Endothelial cell of umbilical vein (primary cell): ENCODE data around the gene KCNG2. TPM values are rescaled to one million over a fixed set of nuclear protein-coding genes. Genes with fewer than 3 reads are reported as not detected.

Source experiments
- BruUV-seq: library from RNA; stranded (reverse); fragments of 400-500 nt; replicated peaks from 2 replicates; lab custom pipeline; 2021; lab: Mats Ljungman, UMichigan
- CTCF ChIA-PET: fragments of 300-600, 350-600 bp; sonication (Branson Sonifier 250); formaldehyde crosslinking; loops from one replicate; lab custom pipeline; 2021; ENCODE audit warnings: antibody characterized with exemption, inconsistent platforms; lab: Charles Lee
- POLR2A ChIA-PET: fragments of 300-600, 350-600 bp; sonication (Branson Sonifier 250); formaldehyde crosslinking; loops from one replicate; lab custom pipeline; 2021; ENCODE audit warnings: antibody characterized with exemption, inconsistent platforms; lab: Charles Lee
- DNase-seq: peaks from one replicate; pipeline ENCODE4 v3.0.0-alpha.2; 2011; ENCODE audit warnings: low read depth, low spot score
- FAIRE-seq: peaks from 2 replicates; lab custom pipeline; 2011; peaks lifted over from hg19 to GRCh38; lab: Jason Lieb, UNC
- H2AFZ ChIP-seq: 2 replicates; pipeline ENCODE4 v1.6.0; 2012; ENCODE audit warnings: low read depth, low read length, control low read depth, inconsistent platforms
- H3K27ac ChIP-seq: 2 replicates; pipeline ENCODE4 v1.5.1; 2011; ENCODE audit warnings: low read depth, mild to moderate bottlenecking, control low read depth, low read length, moderate library complexity; ENCODE audit not compliant: insufficient read depth
- H3K27me3 ChIP-seq, 2 experiments: 2 replicates each; pipeline versions ENCODE4 v1.6.0 to v1.6.1; 2011; ENCODE audit warnings: low read length in 2 of 2, mixed read lengths in 1 of 2; ENCODE audit not compliant: control insufficient read depth in 2 of 2, insufficient read depth in 2 of 2
- H3K36me3 ChIP-seq, 2 experiments: 2 replicates in 1 of 2; 3 replicates in 1 of 2; pipeline ENCODE4 v1.5.1; 2011; ENCODE audit warnings: low read length in 2 of 2, mild to moderate bottlenecking in 1 of 2, moderate library complexity in 1 of 2; ENCODE audit not compliant: control insufficient read depth in 2 of 2, insufficient read depth in 2 of 2; ENCODE audit errors: extremely low read depth in 1 of 2
- H3K4me1 ChIP-seq: 3 replicates; pipeline ENCODE4 v1.5.1; 2011; ENCODE audit warnings: mild to moderate bottlenecking, low read length; ENCODE audit not compliant: control insufficient read depth, insufficient read depth; ENCODE audit errors: extremely low read depth
- H3K4me2 ChIP-seq: 2 replicates; pipeline ENCODE4 v1.6.1; 2011; ENCODE audit warnings: low read length, control low read depth, mixed read lengths; ENCODE audit not compliant: insufficient read depth
- H3K4me3 ChIP-seq, 3 experiments: fragments of 200-600 bp in 1 of 3; sonication (generic), shearing (Covaris generic) in 1 of 3; replicated peaks in 1 of 3; 2 replicates each; pipeline ENCODE4 v1.5.1; 2011 to 2016; ENCODE audit warnings: control low read depth in 3 of 3, low read length in 3 of 3, mild to moderate bottlenecking in 2 of 3, inconsistent platforms in 1 of 3, low read depth in 1 of 3, moderate library complexity in 1 of 3; ENCODE audit not compliant: insufficient read depth in 1 of 3
- H3K79me2 ChIP-seq: 2 replicates; pipeline ENCODE4 v1.6.0; 2012; ENCODE audit warnings: low read length, inconsistent platforms; ENCODE audit not compliant: control insufficient read depth, insufficient read depth
- H3K9ac ChIP-seq: replicated peaks from 2 replicates; pipeline ENCODE3; 2011; ENCODE audit warnings: low read length, control low read depth; ENCODE audit not compliant: insufficient read depth; ENCODE audit errors: extremely low read depth
- H3K9me1 ChIP-seq: replicated peaks from 3 replicates; pipeline ENCODE4 v1.6.0; 2011; ENCODE audit warnings: mild to moderate bottlenecking, low read length; ENCODE audit not compliant: control insufficient read depth, insufficient read depth; ENCODE audit errors: extremely low read depth
- H3K9me3 ChIP-seq: replicated peaks from 2 replicates; pipeline ENCODE4 v1.5.1; 2012; ENCODE audit warnings: low read length, inconsistent platforms; ENCODE audit not compliant: control insufficient read depth, insufficient read depth
- H4K20me1 ChIP-seq: replicated peaks from 2 replicates; pipeline ENCODE3; 2011; ENCODE audit warnings: mild to moderate bottlenecking, low read length; ENCODE audit not compliant: control insufficient read depth, insufficient read depth; ENCODE audit errors: extremely low read depth
- EZH2 ChIP-seq: IDR thresholded peaks from 2 replicates; pipeline ENCODE4 v1.6.1; 2012; ENCODE audit warnings: borderline replicate concordance, low read depth, mild to moderate bottlenecking, moderate library complexity, low read length, inconsistent platforms; ENCODE audit not compliant: severe bottlenecking
- FOS ChIP-seq: IDR thresholded peaks from 2 replicates; pipeline ENCODE4 v1.6.1; 2011; ENCODE audit warnings: mild to moderate bottlenecking, low read length, moderate library complexity, borderline replicate concordance; ENCODE audit not compliant: insufficient read depth
- GATA2 ChIP-seq: IDR thresholded peaks from 2 replicates; pipeline ENCODE4 v1.7.0; 2011; ENCODE audit warnings: low read depth, mild to moderate bottlenecking, moderate library complexity, mixed read lengths, low read length; ENCODE audit not compliant: insufficient read length, insufficient read depth
- JUN ChIP-seq: IDR thresholded peaks from 2 replicates; pipeline ENCODE4 v1.6.1; 2011; ENCODE audit warnings: borderline replicate concordance, low read depth; ENCODE audit not compliant: insufficient read length, insufficient read depth
- MYC ChIP-seq: IDR thresholded peaks from one replicate; pipeline ENCODE4 v1.6.1; 2011; ENCODE audit warnings: mild to moderate bottlenecking, low read depth, low read length
- POLR2A ChIP-seq: IDR thresholded peaks from 2 replicates; pipeline ENCODE4 v1.6.1; 2012; ENCODE audit warnings: low read depth, mild to moderate bottlenecking, control low read depth, low read length
- POLR2AphosphoS5 ChIP-seq: IDR thresholded peaks from 2 replicates; pipeline ENCODE4 v1.6.1; 2012; ENCODE audit warnings: low read depth, mild to moderate bottlenecking, control low read depth, low read length, moderate library complexity; ENCODE audit not compliant: insufficient read depth
- dilution Hi-C: fragments of 300-500 bp; cut with MboI; formaldehyde crosslinking; loops from one replicate; pipeline ENCODE4 v1.15.0; 2019; ENCODE audit warnings: low sequenced_read_pairs; ENCODE audit not compliant: extremely low pct_ligation_motif_present
- intact Hi-C: fragments of 100-400 bp; cut with micrococcal nuclease; formaldehyde crosslinking; loops from one replicate; pipeline ENCODE4 v1.10.0; 2022
- polyA plus RNA-seq, 4 experiments: library from polyadenylated mRNA; depleted of rRNA in 3 of 4; stranded (reverse) in 3 of 4; unstranded in 1 of 4; fragments of >200 nt; gene quantifications; 2 replicates each; pipeline versions ENCODE4 v1.2.1 to v1.2.3, GENCODE V29; 2011 to 2012; ENCODE audit warnings: missing spikeins in 1 of 4
- total RNA-seq: library from RNA; stranded (reverse); gene quantifications from 2 replicates; pipeline ENCODE4 v1.2.3, GENCODE V29; 2021
- TF ChIP-seq, protein P1 (sequence below): IDR thresholded peaks from 2 replicates; pipeline ENCODE4 v1.6.1; 2011; ENCODE audit not compliant: insufficient read depth, insufficient read length
- TF ChIP-seq, protein P2 (sequence below), 2 donors: IDR thresholded peaks; 1 replicate in 1 of 2; 2 replicates in 1 of 2; pipeline ENCODE4 v1.5.1; 2011; ENCODE audit warnings: low read length in 2 of 2, mild to moderate bottlenecking in 2 of 2, moderate library complexity in 2 of 2, control low read depth in 1 of 2, inconsistent platforms in 1 of 2, low read depth in 1 of 2; ENCODE audit not compliant: insufficient read depth in 1 of 2; ENCODE audit errors: extremely low read depth in 1 of 2

The KCNG2 gene
- total and polyA plus RNA-seq, 2 donors (not counting 3 experiments of a cell fraction or from before 2014, with no cell fraction given), result not detected

DNA sequence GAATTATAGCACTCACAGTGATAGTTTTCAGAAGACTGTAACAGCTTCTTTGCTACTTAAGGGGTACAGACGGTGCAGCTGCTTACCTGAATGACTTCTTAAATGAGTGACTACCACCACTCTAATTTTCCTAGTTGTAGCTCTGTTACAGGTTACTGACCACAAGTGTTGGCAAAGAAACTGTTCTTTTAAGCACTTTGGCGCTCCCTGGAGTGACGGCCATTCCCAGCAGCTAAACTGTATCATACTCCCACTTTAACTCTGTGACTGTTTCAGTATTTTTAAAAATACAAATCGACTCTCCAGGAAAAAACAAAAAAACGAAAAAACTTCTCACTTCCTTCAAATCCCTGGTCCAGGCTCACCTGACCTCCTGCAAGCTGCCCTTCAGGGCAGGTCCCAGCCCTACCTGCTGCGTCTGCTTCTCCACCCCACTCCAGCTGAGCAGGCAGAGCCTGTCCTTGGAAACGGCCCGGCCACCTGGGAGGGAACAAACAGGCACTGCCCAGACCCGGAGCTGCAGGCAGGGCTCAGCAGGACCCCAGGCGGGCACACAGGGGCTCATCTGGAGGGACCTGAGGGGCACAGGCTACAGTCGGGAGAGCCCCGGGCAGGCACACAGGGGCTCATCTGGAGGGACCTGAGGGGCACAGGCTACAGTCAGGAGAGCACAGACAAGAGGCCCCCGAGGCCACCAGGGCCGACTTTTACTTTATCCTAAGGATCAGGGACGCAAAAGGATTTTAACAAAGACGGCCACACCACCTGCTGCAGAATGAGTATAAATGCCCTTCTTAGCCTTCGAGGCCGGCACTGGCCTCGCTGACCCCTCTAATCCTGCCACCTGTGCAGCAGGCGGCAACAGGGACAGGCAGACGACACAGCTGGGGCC lies 129.2 kb downstream of the KCNG2 start:
- peaks cover 0 to 13% of the 10 kb centered on the region in 2 experiments for H3K36me3 ChIP-seq
- dilution Hi-C loops, result no loop called here
- peaks cover 17% of the 10 kb centered on the region for H3K79me2 ChIP-seq
- TF ChIP-seq EZH2 (no peak), MYC (no peak), POLR2AphosphoS5 (no peak), POLR2A (no peak), FOS (no peak), GATA2 (no peak), JUN (no peak)
- TF ChIP-seq, protein P1, sequence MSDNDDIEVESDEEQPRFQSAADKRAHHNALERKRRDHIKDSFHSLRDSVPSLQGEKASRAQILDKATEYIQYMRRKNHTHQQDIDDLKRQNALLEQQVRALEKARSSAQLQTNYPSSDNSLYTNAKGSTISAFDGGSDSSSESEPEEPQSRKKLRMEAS, result no peak
- TF ChIP-seq, protein P2, sequence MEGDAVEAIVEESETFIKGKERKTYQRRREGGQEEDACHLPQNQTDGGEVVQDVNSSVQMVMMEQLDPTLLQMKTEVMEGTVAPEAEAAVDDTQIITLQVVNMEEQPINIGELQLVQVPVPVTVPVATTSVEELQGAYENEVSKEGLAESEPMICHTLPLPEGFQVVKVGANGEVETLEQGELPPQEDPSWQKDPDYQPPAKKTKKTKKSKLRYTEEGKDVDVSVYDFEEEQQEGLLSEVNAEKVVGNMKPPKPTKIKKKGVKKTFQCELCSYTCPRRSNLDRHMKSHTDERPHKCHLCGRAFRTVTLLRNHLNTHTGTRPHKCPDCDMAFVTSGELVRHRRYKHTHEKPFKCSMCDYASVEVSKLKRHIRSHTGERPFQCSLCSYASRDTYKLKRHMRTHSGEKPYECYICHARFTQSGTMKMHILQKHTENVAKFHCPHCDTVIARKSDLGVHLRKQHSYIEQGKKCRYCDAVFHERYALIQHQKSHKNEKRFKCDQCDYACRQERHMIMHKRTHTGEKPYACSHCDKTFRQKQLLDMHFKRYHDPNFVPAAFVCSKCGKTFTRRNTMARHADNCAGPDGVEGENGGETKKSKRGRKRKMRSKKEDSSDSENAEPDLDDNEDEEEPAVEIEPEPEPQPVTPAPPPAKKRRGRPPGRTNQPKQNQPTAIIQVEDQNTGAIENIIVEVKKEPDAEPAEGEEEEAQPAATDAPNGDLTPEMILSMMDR (IDR thresholded peaks at IDR 0.05; ENCODE audit: extremely low read depth in 1 of 2, insufficient read depth in 1 of 2, low read depth in 1 of 2, low read length in 2 of 2), result no peak
- no peaks in the 10 kb centered on the region for H4K20me1 ChIP-seq
- H3K4me3 ChIP-seq, result no peak overlapping the region
- H2AFZ ChIP-seq, result no peak overlapping the region
- no peak overlapping the region for H3K27ac ChIP-seq
- no peak overlapping the region for H3K9ac ChIP-seq
- POLR2A ChIA-PET, result no interaction called here
- DNase-seq (no peak), FAIRE-seq (no peak)
- H3K4me2 ChIP-seq, result no peak overlapping the region
- H3K27me3 ChIP-seq, result no peaks in the 10 kb centered on the region
- H3K9me3 ChIP-seq, result no peaks in the 10 kb centered on the region
- no peaks in the 10 kb centered on the region for H3K4me1 ChIP-seq
- intact Hi-C loops, result no loop called here
- BruUV-seq, result no TSS peak
- CTCF ChIA-PET, result no interaction called here
- no peaks in the 10 kb centered on the region for H3K9me1 ChIP-seq
